Thymus (tissue), 11 donors: ENCODE data around the gene MRPL52. TPM values are rescaled to one million over a fixed set of nuclear protein-coding genes. Genes with fewer than 3 reads are reported as not detected.

Source experiments
- DNase-seq, 9 donors: peaks; one replicate each; pipeline ENCODE4 v3.0.0-alpha.2; 2013; ENCODE audit warnings: low spot score in 9 of 9, low read depth in 6 of 9, missing footprints in 1 of 9
- H3K27ac ChIP-seq, 2 donors: one replicate each; pipeline ENCODE4 v1.5.1; 2013; ENCODE audit warnings: control low read depth in 1 of 2, low read depth in 1 of 2, low read length in 1 of 2, mild to moderate bottlenecking in 1 of 2, moderate library complexity in 1 of 2
- H3K27me3 ChIP-seq, 2 donors: one replicate each; pipeline ENCODE4 v1.5.1; 2013; ENCODE audit warnings: low read length in 1 of 2; ENCODE audit not compliant: control insufficient read depth in 2 of 2, insufficient read depth in 1 of 2
- H3K36me3 ChIP-seq, 2 donors: one replicate each; pipeline ENCODE4 v1.5.1; 2013; ENCODE audit warnings: low read length in 1 of 2, mild to moderate bottlenecking in 1 of 2, moderate library complexity in 1 of 2; ENCODE audit not compliant: control insufficient read depth in 2 of 2, insufficient read depth in 2 of 2
- H3K4me1 ChIP-seq, 2 donors: one replicate each; pipeline ENCODE4 v1.5.1; 2013; ENCODE audit warnings: low read length in 2 of 2; ENCODE audit not compliant: control insufficient read depth in 2 of 2, insufficient read depth in 2 of 2
- H3K4me3 ChIP-seq, 2 donors: one replicate each; pipeline ENCODE4 v1.5.1; 2013; ENCODE audit warnings: low read length in 2 of 2, control low read depth in 1 of 2, mild to moderate bottlenecking in 1 of 2
- H3K9me3 ChIP-seq, 2 donors: one replicate each; pipeline ENCODE4 v1.5.1; 2013; ENCODE audit warnings: low read length in 1 of 2, mild to moderate bottlenecking in 1 of 2; ENCODE audit not compliant: control insufficient read depth in 2 of 2, insufficient read depth in 1 of 2
- WGBS: extraction: QIAGEN DNeasy Blood & Tissue Kit; methylation state at CpG from one replicate; pipeline ENCODE4 v1.1.7; 2013; 5-methylcytosine and 5-hydroxymethylcytosine counted together
- polyA plus RNA-seq: library from polyadenylated mRNA; stranded (reverse); fragments of 200-250 nt; gene quantifications from one replicate; pipeline ENCODE4 v1.2.3, GENCODE V29; 2013
- total RNA-seq: library from RNA; stranded (reverse); fragments of 120-200 nt; gene quantifications from one replicate; pipeline ENCODE4 v1.2.4, GENCODE V29; 2013
- donor health status: healthy.

MRPL52 gene
- total and polyA plus RNA-seq, 2 donors, result 114 to 121 TPM

DNA sequence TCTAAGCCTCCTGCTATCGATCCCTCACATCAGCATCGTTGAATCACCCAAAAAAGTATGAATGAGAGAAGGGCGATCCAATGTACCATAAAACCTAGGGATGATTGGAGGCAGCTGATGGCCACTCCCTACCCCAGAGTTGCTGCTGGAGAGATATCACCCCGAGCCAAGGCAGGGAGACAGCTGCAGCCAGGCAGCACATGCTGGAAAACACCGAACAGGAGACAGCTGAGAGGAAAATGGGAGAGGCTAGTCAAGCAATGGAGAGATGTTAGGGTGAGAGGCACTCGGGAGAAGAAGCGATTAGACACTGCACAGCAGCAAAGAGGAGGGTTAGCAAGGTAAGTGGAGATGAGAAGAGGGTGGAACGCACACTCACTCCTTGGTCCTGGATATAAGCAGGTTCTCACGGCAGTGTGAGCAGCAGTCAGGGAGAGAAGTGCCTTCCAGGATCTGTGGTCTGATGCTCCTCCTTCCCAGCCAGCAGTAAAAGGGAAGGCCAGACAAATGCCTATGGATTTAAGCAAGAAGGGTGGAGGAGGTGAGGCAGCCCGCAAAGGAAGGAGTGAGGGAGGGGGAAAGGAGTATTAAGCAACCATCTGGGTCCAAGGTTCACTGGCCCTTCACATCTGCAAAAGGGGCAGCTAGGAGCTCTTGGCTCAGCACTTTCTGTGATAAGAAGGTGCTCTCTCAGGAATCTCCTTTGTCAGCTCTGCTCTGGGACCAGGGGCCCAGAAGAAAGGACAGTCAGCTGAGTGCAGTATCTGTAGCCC is 14.6 kb upstream of the MRPL52 start, which contains the start of gene SLC7A7:
SLC7A7 (minus strand) TSS at position 495 of the 773 bp plus-strand sequence. CDS start 2,037 bp downstream, outside the sequence.
- 92% methylated on average over 10 of the region's 10 CpGs for WGBS
- Histone ChIP-seq H3K9me3 (no peaks in the 10 kb centered on the region), H3K4me3 (no peak within 1 kb of the TSS), H3K27me3 (peaks cover under 1 to 19% of the 10 kb centered on the region in 2 donors), H3K27ac (peak within 1 kb of the TSS; percentile 62 to 71), H3K4me1 (peaks cover 7 to 31% of the 10 kb centered on the region in 2 donors), H3K36me3 (no peaks in the 10 kb centered on the region)
- DNase-seq, result no peak

DNA sequence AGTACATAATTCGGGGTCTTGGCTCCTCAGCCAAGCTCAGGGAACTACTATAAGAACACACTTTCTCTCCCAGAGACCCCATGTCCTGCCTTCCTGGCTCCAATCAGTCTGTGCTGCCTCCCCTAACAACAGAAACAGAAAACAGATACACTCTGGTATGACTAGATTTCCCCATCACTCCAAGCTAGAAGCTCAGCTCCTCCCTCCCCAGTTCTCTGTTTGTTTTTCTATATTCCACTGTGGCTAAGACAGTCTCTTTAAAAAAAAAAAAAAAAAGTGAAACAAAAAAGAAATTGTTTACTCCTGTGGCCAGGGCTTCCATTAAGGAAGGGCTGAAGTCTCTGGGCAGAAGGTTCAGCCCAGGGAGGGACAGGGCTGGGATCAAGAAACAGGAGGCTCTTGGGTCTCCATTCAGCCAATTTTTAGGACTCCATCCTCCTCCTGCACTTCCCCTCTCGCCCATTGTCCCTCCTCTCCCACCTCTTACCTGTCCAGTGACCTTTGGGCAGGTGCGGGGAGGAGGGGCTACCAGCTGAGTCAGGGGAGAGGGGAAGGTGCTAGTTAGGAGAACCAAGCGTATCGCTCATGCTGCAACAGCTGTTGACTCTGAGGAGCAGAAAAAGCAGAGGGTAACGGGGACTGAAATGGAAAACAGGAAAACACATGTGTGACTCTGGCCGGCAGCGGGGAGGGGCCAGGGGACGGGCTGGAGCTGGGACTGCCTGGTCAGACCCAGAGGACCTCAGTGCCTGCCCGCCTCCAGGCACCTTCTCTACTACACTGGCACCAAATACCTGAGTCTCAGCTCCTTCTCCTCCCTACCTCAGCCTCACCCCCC is 10.3 kb upstream of the MRPL52 start:
- Histone ChIP-seq H3K4me1 (peaks cover 9 to 47% of the 10 kb centered on the region in 2 donors), H3K36me3 (no peaks in the 10 kb centered on the region), H3K27me3 (peaks cover 3 to 47% of the 10 kb centered on the region in 2 donors), H3K4me3 (no peak overlapping the region), H3K27ac (peak overlapping the region in 1 of 2 donors; percentile 38), H3K9me3 (no peaks in the 10 kb centered on the region)
- WGBS, result 16% methylated on average over 10 of the region's 10 CpGs
- peak in 1 of 9 donors; percentile 47 for DNase-seq

DNA sequence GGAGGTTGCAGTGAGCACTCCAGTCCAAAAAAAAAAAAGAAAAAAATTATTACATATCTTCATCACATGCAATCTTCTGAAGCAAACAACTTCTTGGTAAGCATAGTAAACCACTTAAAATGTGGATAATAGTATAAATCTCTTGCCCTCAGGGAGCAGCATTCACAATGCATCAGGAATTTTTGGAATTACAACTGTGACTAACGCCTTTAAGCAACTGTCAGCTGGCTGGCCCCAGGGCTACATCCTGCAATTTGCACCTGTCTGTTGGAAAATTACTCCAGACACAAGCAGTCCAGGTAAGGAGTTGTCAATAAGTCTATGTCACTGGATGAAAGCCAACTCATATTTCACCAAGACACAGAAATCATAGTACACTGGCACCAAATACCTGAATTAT is 9.0 kb upstream of the MRPL52 start:
- H3K4me1 ChIP-seq, result peaks cover 6 to 48% of the 10 kb centered on the region in 2 donors
- H3K36me3 ChIP-seq, result no peaks in the 10 kb centered on the region
- no peak overlapping the region for H3K27ac ChIP-seq
- DNase-seq, result no peak
- H3K4me3 ChIP-seq, result no peak overlapping the region
- 96% methylated on average over 1 of the region's 1 CpG for WGBS
- H3K9me3 ChIP-seq, result no peaks in the 10 kb centered on the region
- H3K27me3 ChIP-seq, result peaks cover 3 to 47% of the 10 kb centered on the region in 2 donors

DNA sequence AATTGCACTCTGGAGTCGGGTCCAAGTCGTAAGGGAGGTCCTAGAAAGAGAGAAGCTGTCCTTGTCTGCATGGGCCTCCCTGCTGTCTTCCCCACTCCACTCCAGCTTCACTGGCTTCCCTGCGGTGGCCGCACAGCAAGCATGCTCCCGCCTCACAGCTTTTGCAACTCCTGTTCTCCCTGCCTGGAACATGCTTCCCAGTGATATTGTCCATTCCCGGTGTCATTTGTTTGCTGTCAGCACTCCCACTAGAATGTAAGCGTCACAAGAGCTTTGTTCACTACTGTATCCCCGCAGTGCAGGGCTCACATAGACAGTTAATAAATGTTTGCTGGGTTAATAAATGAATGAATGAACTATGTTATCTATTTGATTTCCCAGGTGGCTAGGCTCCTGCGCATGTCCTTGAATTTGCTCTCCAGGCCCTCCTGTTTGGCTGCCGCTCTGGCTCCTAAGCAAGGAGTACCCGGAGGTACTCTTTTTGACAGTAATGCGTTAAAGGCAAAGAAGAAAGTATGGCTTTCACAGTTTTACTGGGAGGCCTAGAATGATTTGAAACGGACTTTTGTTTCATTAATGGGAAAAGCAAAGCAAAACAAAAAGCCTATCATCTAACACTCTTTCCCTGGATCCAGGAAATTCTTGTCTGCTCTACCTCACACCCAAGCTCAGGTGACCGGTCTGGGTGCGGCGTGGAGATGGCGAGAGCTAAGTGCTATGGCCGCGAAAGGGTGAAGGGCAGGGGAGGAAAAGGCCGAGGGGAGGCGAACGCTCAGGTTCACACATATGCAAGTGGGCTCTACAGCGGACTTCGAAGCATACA is 8.3 kb upstream of the MRPL52 start:
- H3K27ac ChIP-seq, result no peak overlapping the region
- no peaks in the 10 kb centered on the region for H3K36me3 ChIP-seq
- WGBS, result 95% methylated on average over 24 of the region's 24 CpGs
- no peak for DNase-seq
- peaks cover 3 to 47% of the 10 kb centered on the region in 2 donors for H3K27me3 ChIP-seq
- no peak overlapping the region for H3K4me3 ChIP-seq
- H3K4me1 ChIP-seq, result peaks cover 5 to 45% of the 10 kb centered on the region in 2 donors
- H3K9me3 ChIP-seq, result no peaks in the 10 kb centered on the region

DNA sequence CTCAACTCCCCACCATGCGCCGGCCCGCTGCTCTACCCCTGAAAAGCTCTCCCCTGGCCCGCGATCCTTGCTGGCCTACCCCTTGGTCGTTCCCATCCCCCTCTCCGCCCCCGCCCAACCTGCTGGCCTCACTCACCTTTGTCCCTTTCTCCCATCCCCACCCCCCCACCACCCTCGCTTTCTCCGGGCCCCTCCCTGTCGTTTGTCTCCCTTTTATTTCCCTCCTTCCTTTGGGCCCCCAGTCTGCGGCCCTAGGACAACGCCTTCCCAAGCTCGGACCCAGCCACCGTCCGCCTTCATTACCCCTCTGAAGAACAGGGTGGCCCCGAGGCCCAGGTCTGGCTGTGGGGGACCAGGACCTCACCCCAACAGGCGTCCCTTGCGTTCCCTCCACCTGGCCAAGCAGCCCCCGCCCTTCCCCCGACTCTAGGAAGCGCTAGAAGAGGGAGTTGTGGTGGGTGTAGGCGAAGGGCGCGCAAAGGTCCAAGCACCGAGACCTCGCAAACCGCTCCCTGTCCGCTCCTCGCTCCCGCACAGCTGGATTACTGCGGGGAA is 7.6 kb upstream of the MRPL52 start:
- no peak for DNase-seq
- WGBS, result 73% methylated on average over 32 of the region's 32 CpGs
- H3K36me3 ChIP-seq, result no peaks in the 10 kb centered on the region
- peak overlapping the region; percentile 6 to 19 for H3K27ac ChIP-seq
- peaks cover 5 to 45% of the 10 kb centered on the region in 2 donors for H3K4me1 ChIP-seq
- peaks cover 3 to 47% of the 10 kb centered on the region in 2 donors for H3K27me3 ChIP-seq
- H3K4me3 ChIP-seq, result peak overlapping the region; percentile 37 to 51
- no peaks in the 10 kb centered on the region for H3K9me3 ChIP-seq

- Histone ChIP-seq H3K36me3 (no peaks in the 10 kb centered on the region), H3K27ac (peak overlapping the region; percentile 6 to 19), H3K9me3 (no peaks in the 10 kb centered on the region), H3K4me3 (peak overlapping the region; percentile 37 to 51), H3K4me1 (peaks cover 5 to 45% of the 10 kb centered on the region in 2 donors), H3K27me3 (peaks cover 3 to 47% of the 10 kb centered on the region in 2 donors)
- WGBS, result 1% methylated on average over 34 of the region's 34 CpGs
- DNase-seq, result peak in 5 of 9 donors; percentile 56 to 83 (median 71)
Measured at GRCh38 chr14:22822571-22823098, 7.1 kb upstream of the MRPL52 start.

DNA sequence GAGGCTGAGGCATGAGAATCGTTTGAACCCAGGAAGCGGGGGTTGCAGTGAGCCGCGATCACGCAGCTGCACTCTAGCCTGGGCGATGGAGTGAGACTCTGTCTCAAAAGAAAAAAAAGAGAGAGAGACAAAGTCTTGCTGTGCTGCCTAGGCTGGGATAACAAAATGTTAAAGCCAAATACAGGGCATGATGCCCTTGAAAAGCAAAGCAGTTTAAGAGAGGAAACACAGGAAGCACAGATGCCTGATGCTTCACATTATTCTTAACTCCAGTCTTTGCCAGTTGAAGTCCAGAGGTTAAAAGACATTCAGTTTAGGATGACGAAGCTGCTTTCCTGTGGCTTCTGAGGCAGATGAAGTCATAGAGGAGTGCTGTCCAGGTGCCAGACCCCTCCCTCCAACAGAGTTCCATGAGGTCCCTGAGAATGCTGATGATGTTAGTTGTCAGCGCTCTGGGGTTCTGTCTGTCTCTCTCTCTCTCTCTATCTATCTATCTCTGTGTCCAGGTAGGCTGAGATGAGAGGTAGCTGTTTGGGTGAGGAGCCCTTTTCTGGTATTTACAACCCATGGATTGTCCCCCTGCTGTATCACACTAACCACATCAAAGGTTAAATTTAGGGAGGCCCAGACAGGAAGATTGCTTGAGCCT is 4.9 kb upstream of the MRPL52 start:
- 12% methylated on average over 8 of the region's 8 CpGs for WGBS
- no peak overlapping the region for H3K4me3 ChIP-seq
- DNase-seq, result peak in 4 of 9 donors; percentile 50 to 77 (median 58)
- H3K27ac ChIP-seq, result peak overlapping the region; percentile 57 to 81
- H3K36me3 ChIP-seq, result no peaks in the 10 kb centered on the region
- peaks cover 9 to 40% of the 10 kb centered on the region in 2 donors for H3K4me1 ChIP-seq
- peaks cover 3 to 34% of the 10 kb centered on the region in 2 donors for H3K27me3 ChIP-seq
- H3K9me3 ChIP-seq, result no peaks in the 10 kb centered on the region
